Measurements from ENCODE around the gene POP7.

DNA sequence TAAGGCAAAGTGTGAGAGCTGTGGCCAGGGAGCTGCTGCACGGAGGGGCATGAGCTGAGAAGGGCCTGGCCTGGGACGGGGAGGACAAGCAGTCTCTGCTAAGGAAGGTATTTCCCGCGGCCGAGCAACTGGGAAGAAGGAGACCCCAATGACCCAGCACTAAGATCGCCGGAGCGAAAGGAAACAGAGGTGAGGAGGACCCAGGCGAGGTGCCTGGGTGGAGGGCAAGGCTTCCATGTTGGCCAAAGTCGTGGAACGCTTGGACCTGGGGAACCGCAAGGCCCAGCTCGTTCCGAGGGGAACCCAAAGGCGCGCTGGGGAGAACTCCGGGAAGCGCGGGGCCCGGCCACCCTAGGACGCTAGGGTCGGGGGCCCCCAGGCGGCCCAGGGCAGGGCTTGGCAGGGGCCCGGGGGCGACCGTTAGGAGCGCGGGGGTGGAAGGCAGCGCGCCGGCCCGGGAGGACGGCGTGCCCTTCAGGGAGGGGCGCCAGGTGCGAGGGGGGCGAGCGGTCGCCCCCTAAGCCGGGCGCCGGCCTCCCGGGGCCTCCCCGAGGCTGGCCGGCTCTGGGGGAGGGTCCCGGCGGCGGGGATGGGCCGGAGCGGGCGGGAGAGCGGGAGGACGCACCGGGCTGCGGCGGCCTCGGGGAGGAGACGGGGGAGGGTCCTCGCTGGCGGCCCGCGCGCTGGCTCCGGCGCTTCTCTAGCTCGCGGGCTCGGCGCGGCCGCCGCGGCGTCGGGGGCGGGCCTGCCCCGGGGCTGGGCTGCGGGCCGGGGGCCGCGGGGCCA lies 12.4 kb upstream of the POP7 start:
- TF ChIP-seq, protein P1, sequence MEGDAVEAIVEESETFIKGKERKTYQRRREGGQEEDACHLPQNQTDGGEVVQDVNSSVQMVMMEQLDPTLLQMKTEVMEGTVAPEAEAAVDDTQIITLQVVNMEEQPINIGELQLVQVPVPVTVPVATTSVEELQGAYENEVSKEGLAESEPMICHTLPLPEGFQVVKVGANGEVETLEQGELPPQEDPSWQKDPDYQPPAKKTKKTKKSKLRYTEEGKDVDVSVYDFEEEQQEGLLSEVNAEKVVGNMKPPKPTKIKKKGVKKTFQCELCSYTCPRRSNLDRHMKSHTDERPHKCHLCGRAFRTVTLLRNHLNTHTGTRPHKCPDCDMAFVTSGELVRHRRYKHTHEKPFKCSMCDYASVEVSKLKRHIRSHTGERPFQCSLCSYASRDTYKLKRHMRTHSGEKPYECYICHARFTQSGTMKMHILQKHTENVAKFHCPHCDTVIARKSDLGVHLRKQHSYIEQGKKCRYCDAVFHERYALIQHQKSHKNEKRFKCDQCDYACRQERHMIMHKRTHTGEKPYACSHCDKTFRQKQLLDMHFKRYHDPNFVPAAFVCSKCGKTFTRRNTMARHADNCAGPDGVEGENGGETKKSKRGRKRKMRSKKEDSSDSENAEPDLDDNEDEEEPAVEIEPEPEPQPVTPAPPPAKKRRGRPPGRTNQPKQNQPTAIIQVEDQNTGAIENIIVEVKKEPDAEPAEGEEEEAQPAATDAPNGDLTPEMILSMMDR (IDR thresholded peaks at IDR 0.05; ENCODE audit: poor library complexity): no peak
- TF ChIP-seq EZH2phosphoT487 (IDR thresholded peaks at IDR 0.05; ENCODE audit: low read depth, severe bottlenecking, unreplicated experiment): no peak

Data from hepatocyte (in vitro differentiated cells).